ENCODE data around the gene SEC24D.

SEC24D gene

DNA sequence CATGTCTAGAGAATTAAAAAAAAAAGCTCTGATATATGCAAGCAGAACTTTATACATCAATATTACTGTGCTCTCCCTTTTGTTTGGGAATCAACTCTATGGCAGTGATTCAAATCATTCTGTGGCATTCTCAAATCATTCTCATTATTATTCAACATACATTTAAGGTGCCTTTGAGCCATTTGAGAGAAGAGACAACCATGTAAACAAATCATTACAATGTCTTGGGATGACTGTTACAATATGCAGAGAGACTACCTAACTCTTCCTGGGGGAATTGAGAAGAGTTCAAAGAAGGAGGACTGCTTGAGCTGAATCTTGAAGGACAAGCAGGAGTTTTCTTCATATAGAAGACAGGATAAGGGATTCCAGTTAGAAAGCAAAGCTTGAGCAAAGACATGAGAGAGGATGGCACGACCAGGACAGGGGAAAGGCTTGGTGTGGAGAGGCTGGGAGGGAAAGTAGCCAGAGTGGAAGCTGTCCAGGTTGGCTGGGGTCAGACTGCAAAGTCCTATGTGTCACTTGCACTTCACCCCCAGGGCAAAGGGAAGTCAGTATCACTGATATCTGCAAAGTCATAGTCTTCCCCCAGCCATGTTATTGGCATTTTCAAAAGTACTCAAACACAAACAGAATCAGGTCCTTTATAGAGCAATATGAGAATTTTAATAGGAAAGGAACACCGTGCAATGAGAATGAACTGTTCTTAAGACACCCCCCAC lies 9.0 kb downstream of the SEC24D start:
- no peak overlapping the region for H3K4me3 ChIP-seq (ENCODE audit: insufficient read depth, low read length, poor library complexity, severe bottlenecking)

DNA sequence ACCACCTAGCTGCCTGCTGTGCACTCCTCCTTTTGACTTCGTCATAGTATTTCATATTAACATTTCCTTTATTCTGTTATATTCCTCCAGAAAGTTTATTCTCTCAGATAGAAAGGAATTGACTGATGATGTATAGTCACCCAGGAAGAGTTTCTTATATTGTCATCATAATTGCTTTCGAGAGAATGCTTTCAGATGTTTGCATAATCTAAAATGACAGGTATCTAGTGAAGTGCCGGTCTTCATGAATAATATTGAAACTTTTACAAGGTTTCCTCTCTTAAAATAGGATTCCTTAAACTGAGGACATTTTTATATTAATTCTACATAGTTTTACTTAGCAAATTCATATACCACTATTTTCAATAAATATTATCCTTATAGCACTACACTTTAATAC lies 10.1 kb downstream of the SEC24D start:
- TF ChIP-seq, protein P1, sequence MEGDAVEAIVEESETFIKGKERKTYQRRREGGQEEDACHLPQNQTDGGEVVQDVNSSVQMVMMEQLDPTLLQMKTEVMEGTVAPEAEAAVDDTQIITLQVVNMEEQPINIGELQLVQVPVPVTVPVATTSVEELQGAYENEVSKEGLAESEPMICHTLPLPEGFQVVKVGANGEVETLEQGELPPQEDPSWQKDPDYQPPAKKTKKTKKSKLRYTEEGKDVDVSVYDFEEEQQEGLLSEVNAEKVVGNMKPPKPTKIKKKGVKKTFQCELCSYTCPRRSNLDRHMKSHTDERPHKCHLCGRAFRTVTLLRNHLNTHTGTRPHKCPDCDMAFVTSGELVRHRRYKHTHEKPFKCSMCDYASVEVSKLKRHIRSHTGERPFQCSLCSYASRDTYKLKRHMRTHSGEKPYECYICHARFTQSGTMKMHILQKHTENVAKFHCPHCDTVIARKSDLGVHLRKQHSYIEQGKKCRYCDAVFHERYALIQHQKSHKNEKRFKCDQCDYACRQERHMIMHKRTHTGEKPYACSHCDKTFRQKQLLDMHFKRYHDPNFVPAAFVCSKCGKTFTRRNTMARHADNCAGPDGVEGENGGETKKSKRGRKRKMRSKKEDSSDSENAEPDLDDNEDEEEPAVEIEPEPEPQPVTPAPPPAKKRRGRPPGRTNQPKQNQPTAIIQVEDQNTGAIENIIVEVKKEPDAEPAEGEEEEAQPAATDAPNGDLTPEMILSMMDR (IDR thresholded peaks at IDR 0.05; ENCODE audit: insufficient read depth, low read length, poor library complexity, severe bottlenecking): no peak
- no peak for TF ChIP-seq EZH2phosphoT487 (conservative IDR thresholded peaks at IDR 0.05; ENCODE audit: low read length)
- Histone ChIP-seq H3K4me3 (ENCODE audit: insufficient read depth, low read length, poor library complexity, severe bottlenecking) (no peak overlapping the region), H3K4me2 (ENCODE audit: low read depth, low read length, poor library complexity, severe bottlenecking) (no peak overlapping the region), H3F3A (ENCODE audit: insufficient read depth) (no peaks in the 10 kb centered on the region), H3K79me2 (ENCODE audit: insufficient read depth, low read length) (peaks cover 22% of the 10 kb centered on the region), H3K9me3 (ENCODE audit: insufficient read depth, low read length) (no peaks in the 10 kb centered on the region), H4K20me1 (ENCODE audit: low read depth, low read length) (no peaks in the 10 kb centered on the region), H3K9ac (ENCODE audit: low read length) (no peak overlapping the region), H2AFZ (ENCODE audit: low read depth, low read length, severe bottlenecking) (no peak overlapping the region), H3K36me3 (ENCODE audit: low read length) (no peaks in the 10 kb centered on the region), H3K27ac (ENCODE audit: low read depth, low read length) (no peak overlapping the region), H3K9me2 (replicated peaks; ENCODE audit: insufficient read depth, low read length) (no peaks in the 10 kb centered on the region), H3K27me3 (ENCODE audit: low read length) (no peaks in the 10 kb centered on the region)

More for the DNA sequence above, 9.0 kb downstream of the SEC24D start:
- peaks cover 22% of the 10 kb centered on the region for H3K79me2 ChIP-seq (ENCODE audit: insufficient read depth, low read length)
- no peak overlapping the region for H3K27ac ChIP-seq (ENCODE audit: low read depth, low read length)
- H3K36me3 ChIP-seq (ENCODE audit: low read length): no peaks in the 10 kb centered on the region
- no peak overlapping the region for H3K4me2 ChIP-seq (ENCODE audit: low read depth, low read length, poor library complexity, severe bottlenecking)
- TF ChIP-seq, protein P1 (IDR thresholded peaks at IDR 0.05; ENCODE audit: insufficient read depth, low read length, poor library complexity, severe bottlenecking): no peak
- TF ChIP-seq EZH2phosphoT487 (conservative IDR thresholded peaks at IDR 0.05; ENCODE audit: low read length): no peak
- H2AFZ ChIP-seq (ENCODE audit: low read depth, low read length, severe bottlenecking): no peak overlapping the region
- H3F3A ChIP-seq (ENCODE audit: insufficient read depth): no peaks in the 10 kb centered on the region
- no peak overlapping the region for H3K9ac ChIP-seq (ENCODE audit: low read length)
- no peaks in the 10 kb centered on the region for H3K9me2 ChIP-seq (replicated peaks; ENCODE audit: insufficient read depth, low read length)
- no peaks in the 10 kb centered on the region for H3K9me3 ChIP-seq (ENCODE audit: insufficient read depth, low read length)
- H4K20me1 ChIP-seq (ENCODE audit: low read depth, low read length): no peaks in the 10 kb centered on the region
- H3K27me3 ChIP-seq (ENCODE audit: low read length): no peaks in the 10 kb centered on the region

DNA sequence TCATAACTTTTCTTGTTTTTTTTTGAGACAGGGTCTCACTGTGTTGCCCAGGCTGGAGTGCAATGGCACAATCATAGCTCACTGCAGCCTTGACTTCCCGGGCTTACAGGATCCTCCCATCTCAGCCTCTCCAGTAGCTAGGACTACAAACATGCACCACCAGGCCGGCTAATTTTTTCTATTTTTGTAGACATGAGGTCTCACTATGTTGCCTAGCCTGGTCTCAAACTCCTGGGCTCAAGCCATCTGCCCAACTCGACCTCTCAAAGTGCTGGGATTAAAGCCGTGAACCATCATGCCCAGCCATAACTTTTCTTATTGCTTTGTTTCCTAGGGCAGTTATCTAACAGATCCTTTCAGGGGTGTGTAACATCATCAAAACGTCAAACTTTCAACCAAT lies 11.8 kb downstream of the SEC24D start:
- H2AFZ ChIP-seq (ENCODE audit: low read depth, low read length, severe bottlenecking): no peak overlapping the region
- H3K9me3 ChIP-seq (ENCODE audit: insufficient read depth, low read length): no peaks in the 10 kb centered on the region
- TF ChIP-seq, protein P1 (IDR thresholded peaks at IDR 0.05; ENCODE audit: insufficient read depth, low read length, poor library complexity, severe bottlenecking): no peak
- TF ChIP-seq EZH2phosphoT487 (conservative IDR thresholded peaks at IDR 0.05; ENCODE audit: low read length): no peak
- H3K36me3 ChIP-seq (ENCODE audit: low read length): no peaks in the 10 kb centered on the region
- H3K9ac ChIP-seq (ENCODE audit: low read length): no peak overlapping the region
- no peaks in the 10 kb centered on the region for H3K27me3 ChIP-seq (ENCODE audit: low read length)
- no peaks in the 10 kb centered on the region for H4K20me1 ChIP-seq (ENCODE audit: low read depth, low read length)
- H3F3A ChIP-seq (ENCODE audit: insufficient read depth): no peaks in the 10 kb centered on the region
- no peaks in the 10 kb centered on the region for H3K9me2 ChIP-seq (replicated peaks; ENCODE audit: insufficient read depth, low read length)
- H3K4me2 ChIP-seq (ENCODE audit: low read depth, low read length, poor library complexity, severe bottlenecking): no peak overlapping the region
- peaks cover 21% of the 10 kb centered on the region for H3K79me2 ChIP-seq (ENCODE audit: insufficient read depth, low read length)
- no peak overlapping the region for H3K27ac ChIP-seq (ENCODE audit: low read depth, low read length)
- H3K4me3 ChIP-seq (ENCODE audit: insufficient read depth, low read length, poor library complexity, severe bottlenecking): no peak overlapping the region

Measured in SU-DHL-6 (cell line).